BJ (cell line): Measurements from ENCODE around the gene COPZ1. TPM values are rescaled to one million over a fixed set of nuclear protein-coding genes. Genes with fewer than 3 reads are reported as not detected.

Experiments used
- CTCF ChIA-PET: fragments of 350-600 bp; formaldehyde crosslinking; extraction: SDS; loops from one replicate; lab custom pipeline; 2021; ENCODE audit warnings: antibody characterized with exemption, inconsistent platforms; lab: Yijun Ruan, JAX
- POLR2A ChIA-PET: fragments of 300-600 bp; sonication (Branson Sonifier 250); formaldehyde crosslinking; extraction: SDS; loops from one replicate; lab custom pipeline; 2021; ENCODE audit warnings: antibody characterized with exemption; lab: Charles Lee
- DNase-seq: peaks from one replicate; pipeline ENCODE4 v3.0.0-alpha.2; 2011; ENCODE audit warnings: low read depth
- H3K27me3 ChIP-seq: 2 replicates; pipeline ENCODE4 v1.6.0; 2011; ENCODE audit warnings: low read length; ENCODE audit not compliant: control insufficient read depth, insufficient read depth
- H3K36me3 ChIP-seq: 2 replicates; pipeline ENCODE4 v1.5.1; 2011; ENCODE audit warnings: low read length; ENCODE audit not compliant: control insufficient read depth, insufficient read depth
- H3K4me3 ChIP-seq: 2 replicates; pipeline ENCODE4 v1.5.1; 2011; ENCODE audit warnings: low read depth, mild to moderate bottlenecking, control low read depth, low read length
- polyA plus RNA-seq: library from polyadenylated mRNA; depleted of rRNA; stranded (reverse); fragments of >200 nt; gene quantifications from 2 replicates; pipeline ENCODE4 v1.2.3, GENCODE V29; 2011
- TF ChIP-seq, protein P1 (sequence below): IDR thresholded peaks from 2 replicates; pipeline ENCODE4 v1.5.1; 2011; ENCODE audit warnings: low read depth, mild to moderate bottlenecking, control low read depth, inconsistent platforms, low read length, moderate library complexity; ENCODE audit not compliant: insufficient read depth

Gene COPZ1
- polyA plus RNA-seq, 1 experiment, result 203 TPM

DNA sequence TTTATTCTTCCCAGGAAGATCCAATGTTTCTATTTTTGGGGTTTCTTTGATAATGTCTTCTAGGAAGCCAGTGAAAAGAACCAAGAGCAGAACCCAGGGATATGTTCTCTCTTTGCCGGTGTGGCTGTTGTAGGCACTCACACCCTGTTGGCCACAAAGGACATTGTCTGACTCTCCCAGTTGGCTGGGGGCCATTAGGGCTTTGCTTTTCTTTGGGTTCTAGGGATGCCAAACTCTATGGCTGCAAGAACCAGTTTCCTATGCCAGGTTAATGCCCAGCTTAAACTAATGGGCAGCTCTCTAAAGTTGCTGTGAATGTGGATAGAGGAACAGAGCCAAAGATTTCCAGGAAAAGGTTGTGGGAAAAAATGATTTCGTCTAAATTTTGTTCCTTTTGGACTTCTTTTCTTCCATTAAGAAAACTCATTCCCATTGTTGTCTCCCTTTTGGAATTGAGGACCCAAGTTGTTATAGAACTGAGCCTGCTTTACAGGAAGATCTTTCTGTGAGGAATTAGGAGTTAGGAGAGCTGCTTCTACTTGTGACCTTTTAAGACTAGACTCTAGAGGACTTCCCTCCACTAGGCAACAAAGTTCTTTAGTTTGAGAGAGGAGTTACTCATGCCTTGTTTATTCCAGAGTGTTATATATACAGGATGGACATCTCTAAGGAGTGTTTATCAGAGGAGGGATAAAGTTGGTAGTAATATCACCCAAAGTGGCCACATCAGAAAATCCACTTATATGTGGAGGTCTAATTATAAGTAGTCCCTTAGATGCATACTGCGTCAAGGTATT lies 13.1 kb downstream of the COPZ1 start:
- POLR2A ChIA-PET, result no interaction called here
- CTCF ChIA-PET, result interaction anchor here (0.8 to 12.1 kb wide), 14 partner anchors 9 to 137 kb away, joined by 3 to 114 read pairs (median 5); partner anchors contain the start of genes COPZ1 and NFE2
- H3K36me3 ChIP-seq, result peaks cover 14% of the 10 kb centered on the region
- TF ChIP-seq, protein P1, sequence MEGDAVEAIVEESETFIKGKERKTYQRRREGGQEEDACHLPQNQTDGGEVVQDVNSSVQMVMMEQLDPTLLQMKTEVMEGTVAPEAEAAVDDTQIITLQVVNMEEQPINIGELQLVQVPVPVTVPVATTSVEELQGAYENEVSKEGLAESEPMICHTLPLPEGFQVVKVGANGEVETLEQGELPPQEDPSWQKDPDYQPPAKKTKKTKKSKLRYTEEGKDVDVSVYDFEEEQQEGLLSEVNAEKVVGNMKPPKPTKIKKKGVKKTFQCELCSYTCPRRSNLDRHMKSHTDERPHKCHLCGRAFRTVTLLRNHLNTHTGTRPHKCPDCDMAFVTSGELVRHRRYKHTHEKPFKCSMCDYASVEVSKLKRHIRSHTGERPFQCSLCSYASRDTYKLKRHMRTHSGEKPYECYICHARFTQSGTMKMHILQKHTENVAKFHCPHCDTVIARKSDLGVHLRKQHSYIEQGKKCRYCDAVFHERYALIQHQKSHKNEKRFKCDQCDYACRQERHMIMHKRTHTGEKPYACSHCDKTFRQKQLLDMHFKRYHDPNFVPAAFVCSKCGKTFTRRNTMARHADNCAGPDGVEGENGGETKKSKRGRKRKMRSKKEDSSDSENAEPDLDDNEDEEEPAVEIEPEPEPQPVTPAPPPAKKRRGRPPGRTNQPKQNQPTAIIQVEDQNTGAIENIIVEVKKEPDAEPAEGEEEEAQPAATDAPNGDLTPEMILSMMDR, result no peak
- H3K4me3 ChIP-seq, result no peak overlapping the region
- H3K27me3 ChIP-seq, result no peaks in the 10 kb centered on the region
- no peak for DNase-seq

DNA sequence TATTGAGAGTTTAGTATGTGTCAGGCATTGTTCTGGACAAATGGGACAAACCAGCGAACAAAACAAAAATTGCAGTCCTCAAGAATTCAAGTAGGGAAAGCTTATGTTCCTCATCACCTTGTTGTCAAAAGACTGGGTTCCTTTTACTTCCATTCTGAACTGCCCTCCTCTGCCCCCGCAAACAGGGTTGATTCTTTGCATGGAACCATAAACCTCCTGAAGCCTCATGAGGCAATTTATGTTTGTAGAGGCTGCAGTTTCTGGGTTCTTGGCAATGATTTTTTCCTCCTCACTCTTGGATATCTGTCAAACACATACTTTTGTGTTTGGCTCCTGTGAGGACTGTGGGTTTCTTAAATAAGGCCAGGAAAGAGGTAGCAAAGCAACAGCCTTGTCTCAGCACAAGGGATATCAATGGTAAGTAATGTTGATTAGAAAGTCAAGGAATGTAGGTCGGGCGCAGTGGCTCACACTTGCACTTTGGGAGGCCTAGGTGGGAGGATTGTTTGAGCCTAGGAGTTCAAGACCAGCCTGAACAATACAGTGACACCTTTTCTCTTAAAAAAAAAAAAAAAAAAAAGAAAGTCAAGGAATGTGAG lies 13.9 kb downstream of the COPZ1 start:
- H3K36me3 ChIP-seq, result peaks cover 14% of the 10 kb centered on the region
- H3K4me3 ChIP-seq, result no peak overlapping the region
- ChIA-PET CTCF (interaction anchor here (1.0 to 12.1 kb wide), 7 partner anchors 13 to 131 kb away, joined by 3 to 114 read pairs (median 8); partner anchors contain the start of gene COPZ1), POLR2A (no interaction called here)
- no peak for DNase-seq
- H3K27me3 ChIP-seq, result no peaks in the 10 kb centered on the region
- TF ChIP-seq, protein P1, result no peak

- ChIA-PET CTCF (interaction anchor here (0.9 to 1.5 kb wide), 7 partner anchors 8 to 126 kb away, joined by 3 to 4 read pairs (median 3); partner anchors contain the start of gene COPZ1), POLR2A (no interaction called here)
- Histone ChIP-seq H3K36me3 (peaks cover 19% of the 10 kb centered on the region), H3K4me3 (no peak overlapping the region), H3K27me3 (no peaks in the 10 kb centered on the region)
- TF ChIP-seq, protein P1, result no peak
- DNase-seq, result no peak
These were observed 15.9 kb downstream of the COPZ1 start for GRCh38 chr12:54340846-54341245.

GRCh38 chr12:54341378-54342300 lies 16.7 kb downstream of the COPZ1 start:
- ChIA-PET CTCF (interaction anchor here (0.8 to 1.5 kb wide), 10 partner anchors 8 to 127 kb away, joined by 3 to 8 read pairs (median 3); partner anchors contain the start of gene COPZ1), POLR2A (interaction anchor here (1.1 kb wide), 1 partner anchor 61 kb away, joined by 3 read pairs; the partner anchor contains the start of gene HNRNPA1)
- H3K27me3 ChIP-seq, result no peaks in the 10 kb centered on the region
- no peak for DNase-seq
- no peak overlapping the region for H3K4me3 ChIP-seq
- H3K36me3 ChIP-seq, result peaks cover 19% of the 10 kb centered on the region
- TF ChIP-seq, protein P1, result no peak
